Measurements from ENCODE around the gene RANBP6. TPM values are rescaled to one million over a fixed set of nuclear protein-coding genes. Genes with fewer than 3 reads are reported as not detected.

Gene RANBP6
- polyA plus RNA-seq, 1 of the 3 experiments (the other 2 are of a cell fraction) = 4.1 TPM

GRCh38 chr9:5983042-5983441 is 32.4 kb downstream of the RANBP6 start:
- Histone ChIP-seq H3K4me3 (ENCODE audit: low read depth in 2 of 2, low read length in 1 of 2) (no peak overlapping the region), H3K4me2 (no peak overlapping the region), H3K9ac (no peak overlapping the region), H3F3A (replicated peaks; ENCODE audit: insufficient read depth) (peaks cover 12% of the 10 kb centered on the region), H3K4me1 (ENCODE audit: control insufficient read depth in 1 of 2, insufficient read depth in 2 of 2, low read depth in 1 of 2, low read length in 1 of 2) (no peaks in the 10 kb centered on the region), H3K79me2 (ENCODE audit: insufficient read depth) (peaks cover 27% of the 10 kb centered on the region; the same call in 1 of the 2 replicates), H3K36me3 (replicated peaks in 1 of 2; ENCODE audit: control insufficient read depth in 1 of 2, insufficient read depth in 2 of 2, low read length in 1 of 2) (peaks cover 16 to 40% of the 10 kb centered on the region in 2 experiments), H3K27ac (ENCODE audit: low read depth in 2 of 2, low read length in 1 of 2) (no peak overlapping the region), H3K9me3 (no peaks in the 10 kb centered on the region), H3K9me2 (no peaks in the 10 kb centered on the region), H4K20me1 (ENCODE audit: insufficient read depth) (no peaks in the 10 kb centered on the region), H3K27me3 (ENCODE audit: insufficient read depth) (no peaks in the 10 kb centered on the region), H2AFZ (ENCODE audit: low read depth) (no peak overlapping the region)
- 84% methylated on average over 2 of the region's 2 CpGs for WGBS (ENCODE audit: low lambda C conversion rate)
- no peak for DNase-seq
- ChIA-PET CTCF (no interaction called here), POLR2A (no interaction called here)
- TF ChIP-seq TCF12 (IDR thresholded peaks at IDR 0.05) = no peak
- TF ChIP-seq, protein P1, sequence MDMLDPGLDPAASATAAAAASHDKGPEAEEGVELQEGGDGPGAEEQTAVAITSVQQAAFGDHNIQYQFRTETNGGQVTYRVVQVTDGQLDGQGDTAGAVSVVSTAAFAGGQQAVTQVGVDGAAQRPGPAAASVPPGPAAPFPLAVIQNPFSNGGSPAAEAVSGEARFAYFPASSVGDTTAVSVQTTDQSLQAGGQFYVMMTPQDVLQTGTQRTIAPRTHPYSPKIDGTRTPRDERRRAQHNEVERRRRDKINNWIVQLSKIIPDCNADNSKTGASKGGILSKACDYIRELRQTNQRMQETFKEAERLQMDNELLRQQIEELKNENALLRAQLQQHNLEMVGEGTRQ (IDR thresholded peaks at IDR 0.05; ENCODE audit: borderline replicate concordance, low read depth, low read length) = no peak
- no peak for TF ChIP-seq MAX (IDR thresholded peaks at IDR 0.05; ENCODE audit: low read depth)
- TF ChIP-seq GABPA (IDR thresholded peaks at IDR 0.05; ENCODE audit: low read depth) = no peak
- TF ChIP-seq YY1 (IDR thresholded peaks at IDR 0.05; ENCODE audit: low read depth) = no peak
- TF ChIP-seq GATA2 (CRISPR knock-in tag; IDR thresholded peaks at IDR 0.05) = no peak
- no peak for TF ChIP-seq MXI1 (IDR thresholded peaks at IDR 0.05; ENCODE audit: low read depth, low read length)
- TF ChIP-seq RCOR1 (IDR thresholded peaks at IDR 0.05; ENCODE audit: low read length) = no peak
- no peak for TF ChIP-seq FOSL2 (IDR thresholded peaks at IDR 0.05; ENCODE audit: borderline replicate concordance, low read depth)

DNA sequence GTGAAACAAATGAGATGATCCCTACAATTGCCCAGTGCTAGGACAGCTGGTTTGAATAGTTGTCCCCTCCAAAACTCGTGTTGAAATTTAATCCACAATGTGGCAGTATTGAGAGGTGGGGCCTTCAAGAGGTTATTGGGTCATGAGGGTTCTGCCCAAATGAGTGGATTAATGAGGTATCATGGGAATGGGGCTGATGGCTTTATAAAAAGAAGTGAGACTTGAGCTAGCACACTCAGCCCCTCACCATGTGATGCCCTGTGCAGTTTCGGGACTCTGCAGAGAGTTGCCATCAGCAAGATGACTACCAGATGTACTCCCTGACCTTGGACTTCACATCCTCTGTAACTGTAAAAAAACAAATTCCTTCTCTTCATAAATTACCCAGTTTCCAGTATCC is 33.1 kb downstream of the RANBP6 start:
- peaks cover 9 to 33% of the 10 kb centered on the region in 2 experiments for H3K36me3 ChIP-seq (replicated peaks in 1 of 2; ENCODE audit: control insufficient read depth in 1 of 2, insufficient read depth in 2 of 2, low read length in 1 of 2)
- no peak for DNase-seq

More for the DNA sequence above, 33.1 kb downstream of the RANBP6 start:
- H3K79me2 ChIP-seq (ENCODE audit: insufficient read depth) = peaks cover 35% of the 10 kb centered on the region; the same call in 1 of the 2 replicates
- H3K27me3 ChIP-seq (ENCODE audit: insufficient read depth) = no peaks in the 10 kb centered on the region
- WGBS (ENCODE audit: low lambda C conversion rate) = 89% methylated on average over 2 of the region's 2 CpGs
- H2AFZ ChIP-seq (ENCODE audit: low read depth) = no peak overlapping the region
- POLR2A ChIA-PET = no interaction called here
- TF ChIP-seq USF1 (IDR thresholded peaks at IDR 0.05; ENCODE audit: borderline replicate concordance, low read depth) (no peak), MXI1 (IDR thresholded peaks at IDR 0.05; ENCODE audit: low read depth, low read length) (no peak), TAF1 (IDR thresholded peaks at IDR 0.05; ENCODE audit: borderline replicate concordance, low read depth, low read length) (no peak), RAD21 (IDR thresholded peaks at IDR 0.05; ENCODE audit: low read length) (no peak), CHD2 (IDR thresholded peaks at IDR 0.05; ENCODE audit: low read length, partially characterized antibody) (no peak), SIN3A (IDR thresholded peaks at IDR 0.05; ENCODE audit: borderline replicate concordance, low read depth, low read length) (no peak)
- H3K4me1 ChIP-seq (ENCODE audit: control insufficient read depth in 1 of 2, insufficient read depth in 2 of 2, low read depth in 1 of 2, low read length in 1 of 2) = no peaks in the 10 kb centered on the region
- no peak overlapping the region for H3K9ac ChIP-seq
- no peaks in the 10 kb centered on the region for H4K20me1 ChIP-seq (ENCODE audit: insufficient read depth)
- H3K9me2 ChIP-seq = no peaks in the 10 kb centered on the region
- no peak overlapping the region for H3K4me2 ChIP-seq
- H3K9me3 ChIP-seq = no peaks in the 10 kb centered on the region
- CTCF ChIA-PET = no interaction called here
- H3K4me3 ChIP-seq (ENCODE audit: low read depth in 2 of 2, low read length in 1 of 2) = no peak overlapping the region
- H3K27ac ChIP-seq (ENCODE audit: low read depth in 2 of 2, low read length in 1 of 2) = no peak overlapping the region
- peaks cover 12% of the 10 kb centered on the region for H3F3A ChIP-seq (replicated peaks; ENCODE audit: insufficient read depth)
